ENCODE data around the gene SH3D19. TPM values are rescaled to one million over a fixed set of nuclear protein-coding genes. Genes with fewer than 3 reads are reported as not detected.
"Not testable (repeated sequence)": the region's sequence is repeated elsewhere in the genome, so short reads cannot be mapped to it uniquely, and the experiment has no call there.

Gene SH3D19
- total RNA-seq, 1 donor from 2014 or later: 158 TPM

DNA sequence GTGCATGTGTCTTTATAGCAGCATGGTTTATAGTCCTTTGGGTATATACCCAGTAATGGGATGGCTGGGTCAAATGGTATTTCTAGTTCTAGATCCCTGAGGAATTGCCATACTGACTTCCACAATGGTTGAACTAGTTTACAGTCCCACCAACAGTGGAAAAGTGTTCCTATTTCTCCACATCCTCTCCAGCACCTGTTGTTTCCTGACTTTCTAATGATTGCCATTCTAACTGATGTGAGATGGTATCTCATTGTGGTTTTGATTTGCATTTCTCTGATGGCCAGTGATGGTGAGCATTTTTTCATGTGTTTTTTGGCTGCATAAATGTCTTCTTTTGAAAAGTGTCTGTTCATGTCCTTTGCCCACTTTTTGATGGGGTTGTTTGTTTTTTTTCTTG lies 56.5 kb downstream of the SH3D19 start:
- not testable (repeated sequence) for DNase-seq (ENCODE audit: low spot score)

DNA sequence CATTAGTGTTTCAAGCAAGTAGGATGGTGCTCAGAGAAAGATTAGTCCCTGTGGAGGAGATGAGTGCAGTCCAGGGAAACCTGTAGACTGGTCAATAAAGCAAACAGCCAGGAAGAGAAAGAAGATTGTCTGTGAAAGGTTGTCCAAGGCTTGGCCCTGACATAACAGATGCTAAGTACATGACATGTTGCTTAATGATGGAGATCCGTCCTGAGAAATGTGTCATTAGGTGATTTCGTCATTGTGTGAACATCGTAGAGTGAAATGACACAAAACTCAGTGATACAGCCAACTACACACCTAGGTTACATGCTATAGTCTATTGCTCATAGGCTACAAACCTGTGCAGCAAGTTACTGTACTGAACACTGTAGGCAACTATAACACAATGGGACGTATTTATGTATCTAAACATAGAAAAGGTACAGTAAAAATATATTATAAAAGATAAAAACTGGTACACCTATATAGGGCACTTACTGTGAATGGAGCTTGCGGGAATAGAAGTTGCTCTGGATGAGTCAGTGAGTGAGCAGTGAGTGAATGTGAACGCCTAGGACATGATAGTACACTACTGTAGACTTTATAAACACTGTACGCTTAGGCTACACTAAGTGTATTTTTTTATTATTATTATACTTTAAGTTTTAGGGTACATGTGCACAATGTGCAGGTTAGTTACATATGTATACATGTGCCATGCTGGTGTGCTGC lies 57.4 kb downstream of the SH3D19 start:
- DNase-seq (ENCODE audit: low spot score): no peak

DNA sequence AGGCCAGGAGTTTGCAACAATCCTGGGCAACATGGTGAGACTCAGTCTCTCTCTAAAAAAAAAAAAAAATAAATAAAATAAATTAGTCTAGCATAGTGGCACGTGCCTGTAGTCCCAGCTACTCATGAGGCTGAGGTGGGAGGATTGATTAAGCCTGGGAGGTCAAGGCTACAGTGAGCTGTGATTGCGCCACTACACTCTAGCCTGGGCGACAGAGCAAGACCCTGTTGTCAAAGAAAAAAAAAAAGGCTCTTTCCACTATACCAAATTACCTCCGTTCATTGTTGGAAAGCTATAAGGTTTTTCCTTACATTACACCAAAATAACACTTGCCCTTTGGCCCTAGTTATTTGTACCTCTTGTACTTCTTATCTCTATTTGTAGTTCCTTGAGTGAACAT lies 58.3 kb downstream of the SH3D19 start:
- DNase-seq (ENCODE audit: low spot score): no peak

DNA sequence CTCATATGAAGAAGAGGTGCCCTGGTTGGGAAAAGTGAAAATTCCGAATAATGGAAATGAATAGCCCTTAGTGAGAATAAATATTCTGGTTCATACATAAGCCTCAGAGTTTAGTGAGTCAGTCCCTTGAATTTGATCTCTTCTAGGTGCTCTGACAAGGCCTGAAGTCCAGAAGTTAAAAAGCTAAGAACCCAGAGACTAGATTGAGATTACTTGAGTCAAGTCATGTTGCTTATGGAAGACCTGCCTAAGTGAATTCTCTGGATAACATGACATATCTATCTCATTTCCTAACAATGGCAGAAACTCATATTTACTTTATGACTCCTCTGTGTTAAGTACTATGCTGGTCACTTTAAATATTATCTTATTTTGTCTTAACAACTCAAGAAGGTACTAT lies 58.9 kb downstream of the SH3D19 start:
- DNase-seq (ENCODE audit: low spot score): peak; percentile 7

DNA sequence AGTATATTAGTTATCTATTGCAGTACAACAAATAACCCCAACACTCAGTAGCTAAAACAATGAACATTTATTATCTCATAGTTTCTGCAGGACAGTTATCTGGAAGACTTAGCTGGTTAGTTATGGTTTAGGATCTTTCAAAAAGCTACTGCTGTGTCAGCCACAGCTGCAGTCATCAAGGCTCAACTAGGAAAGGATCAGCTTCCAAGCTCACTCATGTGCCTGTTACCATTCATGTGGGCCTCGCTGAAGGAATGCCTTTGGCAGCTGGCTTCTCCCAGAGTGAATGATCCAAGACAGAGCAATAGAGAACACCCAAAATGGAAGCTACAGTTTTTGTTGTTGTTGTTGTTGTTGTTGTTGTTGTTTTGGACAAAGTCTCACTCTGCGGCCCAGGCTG lies 62.0 kb downstream of the SH3D19 start:
- peak; percentile 72 for DNase-seq (ENCODE audit: low spot score)

DNA sequence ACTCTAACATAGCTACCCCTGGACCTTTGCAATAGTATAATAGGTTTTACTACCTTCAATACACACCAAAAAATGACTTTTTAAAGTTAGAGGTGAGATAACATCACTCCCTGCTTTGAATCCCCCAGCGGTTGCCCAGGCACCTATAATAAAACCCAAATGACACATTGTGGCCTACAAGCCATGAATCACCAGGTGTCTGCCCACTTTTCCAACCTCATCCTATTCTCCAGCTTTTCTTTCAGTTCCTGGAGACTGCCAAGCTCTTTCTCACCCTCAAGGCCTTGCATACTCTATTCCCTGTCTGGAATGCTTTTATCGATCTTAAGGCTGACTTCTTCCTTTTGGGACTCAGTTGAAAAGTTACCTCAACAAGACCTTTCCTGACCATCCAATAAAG lies 64.9 kb downstream of the SH3D19 start:
- no peak for DNase-seq (ENCODE audit: low spot score)

DNA sequence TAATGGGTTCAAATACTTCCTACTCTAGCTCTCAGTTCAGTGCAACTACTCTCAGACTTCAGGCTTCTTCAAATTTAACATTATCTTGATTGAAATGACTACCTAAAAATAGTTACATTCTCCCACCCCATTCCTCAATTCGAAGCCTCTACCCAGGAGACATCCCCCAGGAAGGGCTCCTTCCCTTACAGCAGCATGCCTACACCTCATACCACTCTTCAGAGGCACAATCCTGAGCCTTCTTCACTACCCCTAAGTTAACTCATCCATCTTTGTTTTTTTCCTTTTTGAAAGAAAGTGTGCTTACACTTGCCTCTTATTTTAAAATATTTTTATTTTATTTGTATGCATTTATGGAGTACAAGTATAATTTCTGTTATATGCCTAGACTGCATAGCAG lies 65.7 kb downstream of the SH3D19 start:
- DNase-seq (ENCODE audit: low spot score): no peak

DNA sequence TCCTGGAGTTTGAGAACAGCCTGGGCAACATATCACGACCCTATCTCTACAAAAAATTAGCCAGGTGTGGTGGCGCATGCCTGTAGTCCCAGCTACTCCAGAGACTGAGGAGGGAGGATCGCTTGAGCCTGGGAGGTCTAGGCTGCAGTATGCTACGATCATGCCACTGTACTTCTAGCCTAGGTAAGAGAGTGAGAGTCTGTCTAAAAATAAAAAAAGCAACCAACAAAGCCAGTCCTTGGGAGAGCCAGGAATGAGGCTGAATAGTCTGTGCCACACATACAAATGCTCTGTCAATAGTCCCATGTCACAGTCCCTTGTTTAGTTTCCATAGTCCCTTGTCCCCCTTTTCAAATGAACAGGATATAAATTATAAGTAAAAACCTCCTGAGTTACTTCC lies 67.7 kb downstream of the SH3D19 start:
- DNase-seq (ENCODE audit: low spot score): no peak

DNA sequence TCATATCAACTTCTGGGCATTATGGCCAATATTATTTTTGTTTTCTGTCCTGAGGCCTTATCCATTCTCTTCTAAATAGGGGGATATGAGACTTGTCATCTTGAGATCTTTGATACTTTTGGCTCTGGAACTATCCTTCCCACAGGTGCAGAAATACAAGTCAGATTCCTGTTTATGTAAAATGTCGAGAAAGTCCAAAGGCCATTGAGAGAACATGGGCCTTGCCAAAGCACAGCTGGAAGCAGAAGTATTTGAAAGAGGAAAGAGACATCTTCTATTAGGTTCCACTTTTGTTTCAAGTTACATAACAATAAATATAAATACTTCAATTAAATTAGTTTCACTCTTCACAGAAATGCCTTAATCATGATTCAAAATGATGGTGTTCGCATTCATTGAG lies 69.3 kb downstream of the SH3D19 start:
- no peak for DNase-seq (ENCODE audit: low spot score)

DNA sequence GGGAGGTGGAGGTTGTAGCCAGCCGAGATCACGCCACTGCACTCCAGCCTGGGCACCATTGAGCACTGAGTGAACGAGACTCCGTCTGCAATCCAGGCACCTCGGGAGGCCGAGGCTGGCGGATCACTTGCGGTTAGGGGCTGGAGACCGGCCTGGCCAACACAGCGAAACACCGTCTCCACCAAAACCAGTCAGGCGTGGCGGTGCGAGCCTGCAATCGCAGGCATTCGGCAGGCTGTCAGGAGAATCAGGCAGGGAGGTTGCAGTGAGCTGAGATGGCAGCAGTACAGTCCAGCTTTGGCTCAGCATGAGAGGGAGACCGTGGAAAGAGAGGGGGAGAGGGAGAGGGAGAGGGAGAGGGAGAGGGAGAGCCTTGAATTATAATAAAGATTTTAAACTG lies 69.7 kb downstream of the SH3D19 start:
- DNase-seq (ENCODE audit: low spot score): not testable (repeated sequence)

DNA sequence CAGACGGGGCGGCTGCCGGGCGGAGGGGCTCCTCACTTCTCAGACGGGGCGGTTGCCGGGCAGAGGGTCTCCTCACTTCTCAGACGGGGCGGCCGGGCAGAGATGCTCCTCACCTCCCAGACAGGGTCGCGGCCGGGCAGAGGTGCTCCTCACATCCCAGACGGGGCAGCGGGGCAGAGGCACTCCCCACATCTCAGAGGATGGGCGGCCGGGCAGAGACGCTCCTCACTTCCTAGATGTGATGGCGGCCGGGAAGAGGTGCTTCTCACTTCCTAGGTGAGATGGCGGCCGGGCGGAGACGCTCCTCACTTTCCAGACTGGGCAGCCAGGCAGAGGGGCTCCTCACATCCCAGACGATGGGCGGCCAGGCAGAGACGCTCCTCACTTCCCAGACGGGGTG lies 70.2 kb downstream of the SH3D19 start:
- DNase-seq (ENCODE audit: low spot score): not testable (repeated sequence)

DNA sequence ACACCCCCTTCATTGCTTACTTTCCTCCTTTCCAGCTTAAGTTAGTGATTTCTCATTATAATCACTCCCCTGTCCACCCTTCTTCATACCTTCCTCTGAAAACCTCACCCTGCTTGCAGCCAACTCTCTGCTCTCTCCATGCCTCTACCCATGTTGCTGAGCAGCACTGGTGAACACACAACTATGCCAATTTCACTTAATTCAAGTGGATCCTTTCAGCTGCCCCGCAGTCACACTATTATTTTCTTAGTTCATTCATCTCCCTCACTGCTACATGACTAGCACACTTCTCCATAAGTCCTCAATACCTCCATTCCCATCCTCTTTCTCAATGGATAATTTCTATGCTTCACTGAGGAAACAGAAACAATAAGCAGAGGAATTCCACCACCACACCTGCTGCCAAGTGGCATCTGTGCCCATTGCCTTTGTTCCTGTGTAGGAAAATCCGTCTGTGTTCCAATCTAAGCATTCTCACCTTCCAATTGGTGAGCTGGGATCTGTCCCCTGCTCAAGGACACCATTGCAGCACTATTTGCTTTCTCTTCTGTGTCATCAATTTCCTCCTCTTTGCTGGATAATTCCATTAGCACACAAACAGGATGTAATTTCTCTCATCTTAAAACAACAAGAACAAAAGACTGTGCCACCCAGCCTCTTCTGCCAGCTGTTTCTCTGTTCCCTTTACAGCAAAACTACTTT lies 73.7 kb downstream of the SH3D19 start:
- no peak for DNase-seq (ENCODE audit: low spot score)

DNA sequence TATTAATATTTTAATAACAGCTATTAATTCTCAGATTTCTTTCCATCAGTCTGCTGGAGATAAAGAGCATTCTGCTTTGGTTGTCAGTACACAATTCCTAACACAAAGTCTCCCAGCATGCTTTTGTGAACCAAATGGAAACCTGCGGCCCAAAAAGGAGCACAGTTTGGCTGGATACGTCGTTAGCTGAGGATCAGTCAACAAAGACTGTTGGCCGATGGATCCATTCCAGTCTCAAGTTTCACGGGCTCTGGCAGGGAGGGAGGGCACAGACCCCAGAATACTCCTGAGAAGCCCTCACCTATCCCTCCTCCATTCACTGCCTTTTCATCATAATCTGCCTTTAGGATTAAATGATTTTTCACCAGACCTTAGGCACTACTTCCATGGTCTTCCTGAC lies 74.7 kb downstream of the SH3D19 start:
- no peak for DNase-seq (ENCODE audit: low spot score)

DNA sequence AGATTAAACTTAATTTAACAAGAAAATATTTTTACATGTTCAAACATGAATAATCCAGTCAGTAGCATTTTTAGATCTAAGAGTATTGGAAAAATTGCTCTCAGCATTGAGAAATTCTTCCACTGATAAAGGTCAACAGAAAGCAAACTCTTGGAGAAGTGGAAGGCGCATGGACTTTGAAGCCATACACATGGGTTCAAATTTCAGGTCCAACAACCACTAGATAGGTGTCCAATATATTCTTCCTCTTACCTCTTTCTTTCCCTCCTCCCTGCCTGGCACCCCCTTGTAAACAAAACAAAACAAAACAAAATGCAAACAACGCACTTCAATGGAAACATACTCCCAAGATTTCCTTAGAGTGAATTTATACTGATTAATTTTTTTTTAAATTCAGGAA lies 76.9 kb downstream of the SH3D19 start:
- DNase-seq (ENCODE audit: low spot score): no peak

DNA sequence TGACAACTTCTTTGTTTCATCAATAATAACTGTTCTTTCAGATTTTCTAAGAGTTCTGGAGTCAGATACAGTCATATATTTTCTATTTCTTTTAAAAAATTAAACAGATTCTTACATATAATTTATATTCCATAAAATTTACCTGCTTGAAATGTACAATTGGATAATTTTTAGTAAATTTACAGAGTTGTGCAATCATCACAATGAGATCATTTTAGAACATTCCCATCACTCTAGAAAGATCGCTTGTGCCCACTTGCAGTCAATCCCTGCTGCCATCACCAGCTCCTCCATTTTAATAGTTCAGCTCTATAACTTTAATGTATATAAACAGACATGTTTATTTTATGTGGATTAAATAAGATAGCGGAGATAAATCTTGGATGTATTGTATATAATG lies 78.0 kb downstream of the SH3D19 start:
- DNase-seq (ENCODE audit: low spot score): no peak

DNA sequence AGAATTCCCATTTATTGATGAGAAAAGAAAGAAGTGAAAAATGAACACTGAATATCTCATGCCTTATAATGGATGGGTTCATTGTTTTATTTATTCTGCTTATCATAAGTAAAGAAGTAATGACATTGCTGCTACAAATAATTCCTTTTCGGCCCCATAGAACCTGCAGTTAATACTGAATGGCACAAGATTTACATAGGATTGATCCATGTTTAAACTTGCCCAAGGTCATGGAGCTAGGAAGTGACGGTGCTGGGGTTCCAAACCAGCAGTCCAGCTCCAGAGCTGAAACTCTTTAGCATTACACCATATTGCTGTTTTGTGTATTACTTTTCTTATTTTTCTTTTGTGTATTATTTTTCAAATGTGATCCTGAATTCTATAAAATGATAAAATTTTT lies 78.7 kb downstream of the SH3D19 start:
- DNase-seq (ENCODE audit: low spot score): no peak

DNA sequence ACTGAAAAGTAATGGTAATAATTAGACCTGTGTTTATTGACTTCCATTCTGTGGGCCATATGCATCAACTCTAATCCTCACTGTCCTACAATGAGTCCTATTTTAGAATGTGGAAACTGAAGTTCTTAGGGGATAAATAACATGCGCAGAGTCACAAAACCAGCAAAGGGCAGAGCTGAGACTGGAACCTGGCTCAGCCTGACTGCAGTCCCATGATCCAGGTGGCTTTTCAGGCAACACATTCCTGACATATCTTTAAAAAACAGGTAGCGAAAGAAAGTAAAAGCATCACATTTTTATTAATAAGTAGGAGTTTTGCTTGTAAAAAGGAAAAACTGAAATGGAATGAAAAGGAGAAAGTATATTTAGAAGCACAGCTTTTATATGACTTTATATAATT lies 83.1 kb downstream of the SH3D19 start:
- no peak for DNase-seq (ENCODE audit: low spot score)

DNA sequence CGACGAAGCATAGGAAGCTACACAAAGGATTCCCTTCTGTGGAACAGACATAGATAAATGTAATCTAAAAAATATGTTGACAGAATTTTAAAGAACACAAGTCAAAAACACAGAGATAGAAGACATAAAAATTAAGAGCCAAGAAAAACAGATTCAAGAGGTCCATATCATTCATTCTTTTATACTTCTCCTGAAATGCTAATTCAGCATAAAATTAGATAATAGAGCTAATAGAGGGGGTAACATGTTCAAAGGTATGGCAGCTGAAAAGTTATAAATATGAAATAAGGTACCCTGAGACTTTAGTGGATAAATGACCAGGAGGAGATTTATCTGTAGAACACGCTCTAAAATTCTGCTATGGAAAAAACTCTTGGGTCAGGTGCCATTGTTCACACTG lies 85.8 kb downstream of the SH3D19 start:
- no peak for DNase-seq (ENCODE audit: low spot score)

DNA sequence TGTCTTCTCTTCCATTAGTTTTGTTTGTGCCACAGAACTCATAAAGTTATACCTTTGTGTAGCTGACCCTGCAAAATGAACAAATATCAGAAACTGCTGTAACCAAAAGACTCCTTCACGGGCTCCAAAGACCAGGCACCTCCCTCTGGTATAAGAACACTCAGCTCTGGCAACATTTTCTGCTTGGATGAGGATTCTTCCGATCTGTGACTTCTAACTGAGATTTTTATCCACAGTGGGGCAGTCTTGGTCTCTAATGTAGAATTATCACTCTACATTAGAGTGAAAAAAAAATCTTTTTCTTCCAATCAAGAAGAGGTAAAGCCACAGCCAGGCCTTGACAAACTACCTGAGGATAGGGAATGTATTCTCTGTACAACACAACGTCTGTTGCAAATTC lies 86.9 kb downstream of the SH3D19 start:
- DNase-seq (ENCODE audit: low spot score): peak; percentile 77

DNA sequence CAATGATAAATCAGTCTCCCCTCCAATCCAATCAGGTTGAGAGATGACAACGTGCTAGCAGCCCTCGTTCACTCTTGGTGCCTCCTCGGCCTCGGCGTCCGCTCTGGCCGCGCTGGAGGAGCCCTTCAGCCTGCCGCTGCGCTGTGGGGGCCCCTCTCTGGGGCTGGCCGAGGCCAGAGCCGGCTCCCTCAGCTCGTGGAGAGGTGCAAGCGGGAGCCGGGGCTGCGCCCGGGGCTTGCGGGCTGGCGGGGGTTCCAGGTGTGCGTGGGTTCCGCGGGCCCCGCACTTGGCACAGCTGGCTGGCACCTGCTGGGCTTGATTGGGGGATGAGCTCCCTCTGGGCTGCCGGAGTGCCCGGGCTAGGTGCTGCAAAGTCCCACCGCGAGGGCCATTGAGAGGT lies 89.4 kb downstream of the SH3D19 start:
- no peak for DNase-seq (ENCODE audit: low spot score)

DNA sequence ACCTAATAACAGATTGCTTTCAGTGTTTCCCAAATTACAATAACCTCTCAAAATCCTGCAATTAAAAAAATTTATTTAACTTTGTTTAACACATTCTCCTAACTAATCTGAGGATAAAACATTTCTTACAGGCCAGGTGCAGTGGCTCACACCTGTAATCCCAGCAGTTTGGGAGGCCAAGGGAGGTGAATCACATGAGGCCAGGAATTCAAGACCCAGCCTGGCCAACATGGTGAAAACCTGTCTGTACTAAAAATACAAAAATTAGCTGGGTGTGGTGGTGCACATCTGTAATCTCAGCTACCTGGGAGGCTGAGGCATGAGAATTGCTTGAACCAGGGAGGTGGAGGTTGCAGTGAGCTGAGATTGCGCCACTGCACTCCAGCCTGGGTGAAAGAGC lies 90.0 kb downstream of the SH3D19 start:
- DNase-seq (ENCODE audit: low spot score): not testable (repeated sequence)

DNA sequence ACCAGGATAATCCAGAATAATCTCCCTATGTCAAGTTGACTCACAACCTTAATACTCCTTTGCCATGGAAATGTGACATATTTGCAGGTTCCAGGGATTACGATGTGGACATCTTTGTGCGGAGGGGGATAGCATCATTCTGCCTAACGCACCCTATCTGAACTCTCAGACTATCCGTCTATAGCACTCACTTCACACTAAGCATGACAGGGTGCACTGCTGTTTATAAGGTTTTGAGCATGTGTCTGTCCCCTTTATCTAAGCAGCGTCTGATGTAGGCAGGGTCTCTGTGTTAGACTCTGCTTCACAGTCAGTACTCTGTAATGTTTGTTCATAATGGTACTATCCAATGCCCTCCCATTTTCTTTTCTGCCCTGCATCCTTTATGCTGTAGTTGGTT lies 91.8 kb downstream of the SH3D19 start:
- DNase-seq (ENCODE audit: low spot score): peak; percentile 29

DNA sequence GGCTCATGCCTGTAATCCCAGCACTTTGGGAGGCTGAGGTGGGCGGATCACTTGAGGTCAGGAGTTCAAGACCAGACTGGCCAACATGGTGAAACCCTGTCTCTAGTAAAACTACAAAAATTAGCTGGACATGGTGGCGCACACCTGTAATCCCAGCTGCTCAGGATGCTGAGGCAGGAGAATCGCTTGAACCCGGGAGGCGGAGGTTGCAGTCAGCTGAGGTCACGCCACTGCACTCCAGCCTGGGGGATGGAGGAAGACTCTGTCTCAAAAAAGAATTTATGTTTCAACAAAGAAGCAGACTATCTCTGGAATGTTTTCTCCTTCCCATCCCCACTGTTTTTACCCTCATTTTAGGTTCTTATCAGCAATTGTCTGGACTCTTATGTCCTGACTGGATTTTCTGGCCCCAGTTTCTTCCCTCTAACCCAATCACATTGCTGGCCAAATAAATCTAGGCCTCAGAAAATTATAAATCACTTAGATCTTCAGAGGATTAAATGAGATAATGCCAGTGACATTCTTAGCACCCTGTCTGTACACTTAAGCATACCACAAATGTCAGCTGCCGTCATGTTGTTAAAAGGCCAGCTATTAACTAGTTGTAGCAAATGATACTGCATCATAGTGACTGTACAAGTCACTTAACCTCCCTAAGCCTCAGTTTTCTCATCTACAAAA lies 93.3 kb downstream of the SH3D19 start:
- peak; percentile 93 for DNase-seq (ENCODE audit: low spot score)
